Skeletal muscle cell (primary cell): ENCODE results near the gene VSX2.
"Not testable (repeated sequence)": the region's sequence is repeated elsewhere in the genome, so short reads cannot be mapped to it uniquely, and the experiment has no call there.

Experiments used
- DNase-seq: peaks from one replicate; pipeline ENCODE4 v3.0.0-alpha.2; 2010; ENCODE audit warnings: low read depth
- H3K4me3 ChIP-seq: 2 replicates; pipeline ENCODE4 v1.5.1; 2011; ENCODE audit warnings: low read depth, mild to moderate bottlenecking, control low read depth, low read length, moderate library complexity

Gene VSX2

GRCh38 chr14:74255281-74255680, 16.0 kb downstream of the VSX2 start:
- DNase-seq: no peak
- H3K4me3 ChIP-seq: no peak overlapping the region

GRCh38 chr14:74257078-74257940, 18.1 kb downstream of the VSX2 start:
- DNase-seq: no peak
- H3K4me3 ChIP-seq: peak overlapping the region; percentile 62

- peak overlapping the region; percentile 62 for H3K4me3 ChIP-seq
- no peak for DNase-seq
These were observed 18.9 kb downstream of the VSX2 start for GRCh38 chr14:74257941-74258763.

GRCh38 chr14:74258764-74259035, 19.5 kb downstream of the VSX2 start:
- no peak overlapping the region for H3K4me3 ChIP-seq

GRCh38 chr14:74259513-74259912, 20.3 kb downstream of the VSX2 start:
- H3K4me3 ChIP-seq: no peak overlapping the region
- no peak for DNase-seq

More at GRCh38 chr14:74258764-74259035, 19.5 kb downstream of the VSX2 start:
- no peak for DNase-seq

GRCh38 chr14:74260525-74261233, 21.4 kb downstream of the VSX2 start:
- DNase-seq: no peak
- H3K4me3 ChIP-seq: no peak overlapping the region

- no peak for DNase-seq
- H3K4me3 ChIP-seq: no peak overlapping the region
These were observed 22.0 kb downstream of the VSX2 start for GRCh38 chr14:74261288-74261687.

GRCh38 chr14:74262076-74262475, 22.8 kb downstream of the VSX2 start:
- no peak overlapping the region for H3K4me3 ChIP-seq
- DNase-seq: no peak

GRCh38 chr14:74263181-74263580, 23.9 kb downstream of the VSX2 start:
- no peak for DNase-seq
- H3K4me3 ChIP-seq: no peak overlapping the region

GRCh38 chr14:74263921-74264320, 24.7 kb downstream of the VSX2 start:
- H3K4me3 ChIP-seq: no peak overlapping the region
- DNase-seq: no peak

- no peak overlapping the region for H3K4me3 ChIP-seq
- no peak for DNase-seq
These were observed 26.2 kb downstream of the VSX2 start for GRCh38 chr14:74265301-74265965.

GRCh38 chr14:74267588-74267987, 28.3 kb downstream of the VSX2 start:
- no peak for DNase-seq
- H3K4me3 ChIP-seq: no peak overlapping the region

- H3K4me3 ChIP-seq: not testable (repeated sequence)
- peak; percentile 31 for DNase-seq
These were observed 31.3 kb downstream of the VSX2 start for GRCh38 chr14:74270382-74271177.

- no peak for DNase-seq
- no peak overlapping the region for H3K4me3 ChIP-seq
These were observed 32.1 kb downstream of the VSX2 start for GRCh38 chr14:74271365-74271764.

GRCh38 chr14:74275241-74275841, 36.1 kb downstream of the VSX2 start:
- no peak overlapping the region for H3K4me3 ChIP-seq
- peak; percentile 79 for DNase-seq

GRCh38 chr14:74278080-74278479, 38.8 kb downstream of the VSX2 start:
- no peak overlapping the region for H3K4me3 ChIP-seq
- no peak for DNase-seq

- DNase-seq: no peak
- no peak overlapping the region for H3K4me3 ChIP-seq
These were observed 41.8 kb downstream of the VSX2 start for GRCh38 chr14:74281069-74281468.

GRCh38 chr14:74286736-74287135, 47.5 kb downstream of the VSX2 start:
- H3K4me3 ChIP-seq: no peak overlapping the region
- no peak for DNase-seq

- no peak for DNase-seq
- H3K4me3 ChIP-seq: no peak overlapping the region
These were observed 50.6 kb downstream of the VSX2 start for GRCh38 chr14:74289801-74290200.
